Measurements from ENCODE around the gene OR4X2. TPM values are rescaled to one million over a fixed set of nuclear protein-coding genes. Genes with fewer than 3 reads are reported as not detected.
"Not testable (repeated sequence)": the region's sequence is repeated elsewhere in the genome, so short reads cannot be mapped to it uniquely, and the experiment has no call there.

The OR4X2 gene
- total and polyA plus RNA-seq, 4 donors, result not detected

DNA sequence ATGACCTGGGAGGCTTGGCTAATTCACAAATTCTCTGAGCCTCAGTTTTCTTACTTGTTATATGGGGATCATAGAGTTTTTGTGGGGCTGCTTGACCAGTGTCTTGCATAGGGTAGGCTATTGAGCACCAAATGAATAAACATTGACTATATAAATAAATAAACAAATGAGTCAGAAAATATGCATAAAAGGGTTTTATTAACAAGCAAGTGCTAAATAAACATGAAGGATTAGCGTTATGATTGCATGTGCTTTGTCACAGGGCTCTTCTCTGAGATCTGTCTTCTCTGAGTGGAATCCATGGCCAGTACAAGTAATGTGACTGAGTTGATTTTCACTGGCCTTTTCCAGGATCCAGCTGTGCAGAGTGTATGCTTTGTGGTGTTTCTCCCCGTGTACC, 28.4 kb upstream of the OR4X2 start, which contains the start of gene OR4B1:
Gene OR4B1, plus strand, starts transcription at position 301 of the 400 bp plus-strand sequence. Its CDS starts 0 bp downstream, at position 301.
- no peaks in the 10 kb centered on the region for H3K27me3 ChIP-seq (ENCODE audit: control insufficient read depth in 3 of 3, insufficient read depth in 3 of 3, low read length in 2 of 3)
- TF ChIP-seq, protein P1, sequence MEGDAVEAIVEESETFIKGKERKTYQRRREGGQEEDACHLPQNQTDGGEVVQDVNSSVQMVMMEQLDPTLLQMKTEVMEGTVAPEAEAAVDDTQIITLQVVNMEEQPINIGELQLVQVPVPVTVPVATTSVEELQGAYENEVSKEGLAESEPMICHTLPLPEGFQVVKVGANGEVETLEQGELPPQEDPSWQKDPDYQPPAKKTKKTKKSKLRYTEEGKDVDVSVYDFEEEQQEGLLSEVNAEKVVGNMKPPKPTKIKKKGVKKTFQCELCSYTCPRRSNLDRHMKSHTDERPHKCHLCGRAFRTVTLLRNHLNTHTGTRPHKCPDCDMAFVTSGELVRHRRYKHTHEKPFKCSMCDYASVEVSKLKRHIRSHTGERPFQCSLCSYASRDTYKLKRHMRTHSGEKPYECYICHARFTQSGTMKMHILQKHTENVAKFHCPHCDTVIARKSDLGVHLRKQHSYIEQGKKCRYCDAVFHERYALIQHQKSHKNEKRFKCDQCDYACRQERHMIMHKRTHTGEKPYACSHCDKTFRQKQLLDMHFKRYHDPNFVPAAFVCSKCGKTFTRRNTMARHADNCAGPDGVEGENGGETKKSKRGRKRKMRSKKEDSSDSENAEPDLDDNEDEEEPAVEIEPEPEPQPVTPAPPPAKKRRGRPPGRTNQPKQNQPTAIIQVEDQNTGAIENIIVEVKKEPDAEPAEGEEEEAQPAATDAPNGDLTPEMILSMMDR (IDR thresholded peaks at IDR 0.05; ENCODE audit: control extremely low read depth, extremely low read depth), result no peak
- H3K4me3 ChIP-seq, result no peak within 1 kb of the TSS
- H3K27ac ChIP-seq (ENCODE audit: low read depth in 1 of 2, low read length in 1 of 2), result no peak within 1 kb of the TSS
- H3K4me1 ChIP-seq (ENCODE audit: control insufficient read depth in 5 of 5, insufficient read depth in 5 of 5, low read length in 5 of 5), result no peaks in the 10 kb centered on the region
- peaks cover 0 to 4% (median under 1%) of the 10 kb centered on the region in 4 donors for H3K9me3 ChIP-seq (ENCODE audit: control insufficient read depth in 4 of 4, insufficient read depth in 3 of 4, low read length in 3 of 4)
- no peak within 1 kb of the TSS for H3K9ac ChIP-seq (ENCODE audit: insufficient read depth in 1 of 2, low read length in 2 of 2)
- ATAC-seq (ENCODE audit: insufficient read depth, low FRiP score) (no peak), DNase-seq (no peak)
- H3K36me3 ChIP-seq (ENCODE audit: control insufficient read depth in 4 of 4, insufficient read depth in 4 of 4, low read length in 4 of 4), result no peaks in the 10 kb centered on the region
- 70 to 76% methylated on average over 2 of the region's 2 CpGs for WGBS, 2 donors

DNA sequence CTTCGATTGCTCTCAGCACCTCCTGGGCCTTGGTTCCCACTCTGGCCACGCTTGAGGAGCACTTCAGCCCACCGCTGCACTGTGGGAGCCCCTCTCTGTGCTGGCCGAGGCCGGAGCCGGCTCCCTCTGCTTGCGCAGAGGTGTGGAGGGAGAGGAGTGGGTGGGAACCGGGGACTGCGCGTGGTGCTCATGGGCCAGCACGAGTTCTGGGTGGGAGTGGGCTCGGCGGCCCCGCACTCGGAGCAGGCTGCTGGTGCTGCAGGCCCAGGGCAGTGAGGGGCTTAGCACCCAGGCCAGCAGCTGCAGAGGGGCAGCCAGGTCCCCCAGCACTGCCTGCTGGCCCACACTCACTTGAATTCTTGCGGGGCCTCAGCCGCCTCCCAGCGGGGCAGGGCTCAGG, 16.1 kb upstream of the OR4X2 start:
- TF ChIP-seq, protein P1 (IDR thresholded peaks at IDR 0.05; ENCODE audit: control extremely low read depth, extremely low read depth), result no peak
- no peaks in the 10 kb centered on the region for H3K27me3 ChIP-seq (ENCODE audit: control insufficient read depth in 3 of 3, insufficient read depth in 3 of 3, low read length in 2 of 3)
- no peak for ATAC-seq (ENCODE audit: insufficient read depth, low FRiP score)
- 82 to 89% methylated on average over 18 of the region's 18 CpGs for WGBS, 2 donors
- no peak for DNase-seq
- H3K4me1 ChIP-seq (ENCODE audit: control insufficient read depth in 5 of 5, insufficient read depth in 5 of 5, low read length in 5 of 5), result no peaks in the 10 kb centered on the region
- peaks cover 0 to 12% (median 4%) of the 10 kb centered on the region in 4 donors for H3K9me3 ChIP-seq (ENCODE audit: control insufficient read depth in 4 of 4, insufficient read depth in 3 of 4, low read length in 3 of 4)
- no peak overlapping the region for H3K4me3 ChIP-seq
- no peak overlapping the region for H3K27ac ChIP-seq (ENCODE audit: low read depth in 1 of 2, low read length in 1 of 2)
- H3K9ac ChIP-seq (ENCODE audit: insufficient read depth in 1 of 2, low read length in 2 of 2), result no peak overlapping the region
- no peaks in the 10 kb centered on the region for H3K36me3 ChIP-seq (ENCODE audit: control insufficient read depth in 4 of 4, insufficient read depth in 4 of 4, low read length in 4 of 4)

DNA sequence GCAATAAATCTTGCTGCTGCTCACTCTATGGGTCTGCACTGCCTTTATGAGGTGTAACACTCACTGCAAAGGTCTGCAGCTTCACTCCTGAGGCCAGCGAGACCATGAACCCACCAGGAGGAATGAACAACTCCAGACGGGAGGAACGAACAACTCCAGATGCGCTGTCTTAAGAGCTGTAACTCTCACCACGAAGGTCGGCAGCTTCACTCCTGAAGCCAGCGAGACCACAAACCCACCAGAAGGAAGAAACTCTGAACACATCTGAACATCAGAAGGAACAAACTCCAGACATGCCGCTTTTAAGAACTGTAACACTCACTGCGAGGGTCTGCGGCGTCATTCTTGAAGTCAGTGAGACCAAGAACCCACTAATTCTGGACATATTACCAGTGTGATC, 14.8 kb upstream of the OR4X2 start:
- H3K9me3 ChIP-seq (ENCODE audit: control insufficient read depth in 4 of 4, insufficient read depth in 3 of 4, low read length in 3 of 4), result peaks cover 0 to 12% (median 4%) of the 10 kb centered on the region in 4 donors
- not testable (repeated sequence) for H3K27ac ChIP-seq (ENCODE audit: low read depth in 1 of 2, low read length in 1 of 2); DNase-seq; H3K4me1 ChIP-seq (ENCODE audit: control insufficient read depth in 5 of 5, insufficient read depth in 5 of 5, low read length in 5 of 5); H3K27me3 ChIP-seq (ENCODE audit: control insufficient read depth in 3 of 3, insufficient read depth in 3 of 3, low read length in 2 of 3); ATAC-seq (ENCODE audit: insufficient read depth, low FRiP score); H3K9ac ChIP-seq (ENCODE audit: insufficient read depth in 1 of 2, low read length in 2 of 2); H3K36me3 ChIP-seq (ENCODE audit: control insufficient read depth in 4 of 4, insufficient read depth in 4 of 4, low read length in 4 of 4); H3K4me3 ChIP-seq
- WGBS, 2 donors, result 88 to 90% methylated on average over 11 of the region's 11 CpGs

DNA sequence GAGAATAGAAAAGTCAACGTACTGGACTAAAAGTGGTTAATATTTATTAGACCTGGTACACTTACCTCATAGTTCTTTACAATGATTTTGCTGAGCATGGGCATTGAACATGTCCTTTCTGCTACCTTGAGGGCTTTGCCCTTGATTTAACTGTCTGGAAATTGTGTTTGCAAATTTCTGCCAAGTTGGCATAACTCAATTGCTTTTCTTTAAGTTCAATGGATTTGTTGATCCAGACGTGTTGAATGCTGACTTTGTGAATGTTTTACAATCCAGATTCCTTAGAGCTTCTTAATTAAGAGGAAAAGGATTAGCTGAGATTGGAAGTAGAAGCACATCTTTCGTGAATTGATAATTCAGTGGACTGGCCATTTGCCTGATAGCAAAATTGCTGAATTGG, 7.2 kb upstream of the OR4X2 start:
- DNase-seq (no peak), ATAC-seq (ENCODE audit: insufficient read depth, low FRiP score) (no peak)
- 32 to 41% methylated on average over 3 of the region's 3 CpGs for WGBS, 2 donors

More for the DNA sequence above, 7.2 kb upstream of the OR4X2 start:
- Histone ChIP-seq H3K27ac (ENCODE audit: low read depth in 1 of 2, low read length in 1 of 2) (no peak overlapping the region), H3K4me3 (no peak overlapping the region), H3K27me3 (ENCODE audit: control insufficient read depth in 3 of 3, insufficient read depth in 3 of 3, low read length in 2 of 3) (no peaks in the 10 kb centered on the region), H3K4me1 (ENCODE audit: control insufficient read depth in 5 of 5, insufficient read depth in 5 of 5, low read length in 5 of 5) (no peaks in the 10 kb centered on the region), H3K9ac (ENCODE audit: insufficient read depth in 1 of 2, low read length in 2 of 2) (no peak overlapping the region), H3K36me3 (ENCODE audit: control insufficient read depth in 4 of 4, insufficient read depth in 4 of 4, low read length in 4 of 4) (no peaks in the 10 kb centered on the region), H3K9me3 (ENCODE audit: control insufficient read depth in 4 of 4, insufficient read depth in 3 of 4, low read length in 3 of 4) (peaks cover 0 to 5% (median 1%) of the 10 kb centered on the region in 4 donors)
- TF ChIP-seq, protein P1 (IDR thresholded peaks at IDR 0.05; ENCODE audit: control extremely low read depth, extremely low read depth), result no peak
